HG02973 (cell line): ENCODE data around the gene ZNF750.

ENCODE experiments used
- ATAC-seq: cut with Tn5 transposase; IDR thresholded peaks from one replicate; pipeline ENCODE4 v1.9.1; 2021; ENCODE audit warnings: moderate library complexity; ENCODE audit not compliant: unreplicated experiment

ZNF750 gene

GRCh38 chr17:82860606-82861392 is 21.0 kb upstream of the ZNF750 start:
- ATAC-seq, result no peak

DNA sequence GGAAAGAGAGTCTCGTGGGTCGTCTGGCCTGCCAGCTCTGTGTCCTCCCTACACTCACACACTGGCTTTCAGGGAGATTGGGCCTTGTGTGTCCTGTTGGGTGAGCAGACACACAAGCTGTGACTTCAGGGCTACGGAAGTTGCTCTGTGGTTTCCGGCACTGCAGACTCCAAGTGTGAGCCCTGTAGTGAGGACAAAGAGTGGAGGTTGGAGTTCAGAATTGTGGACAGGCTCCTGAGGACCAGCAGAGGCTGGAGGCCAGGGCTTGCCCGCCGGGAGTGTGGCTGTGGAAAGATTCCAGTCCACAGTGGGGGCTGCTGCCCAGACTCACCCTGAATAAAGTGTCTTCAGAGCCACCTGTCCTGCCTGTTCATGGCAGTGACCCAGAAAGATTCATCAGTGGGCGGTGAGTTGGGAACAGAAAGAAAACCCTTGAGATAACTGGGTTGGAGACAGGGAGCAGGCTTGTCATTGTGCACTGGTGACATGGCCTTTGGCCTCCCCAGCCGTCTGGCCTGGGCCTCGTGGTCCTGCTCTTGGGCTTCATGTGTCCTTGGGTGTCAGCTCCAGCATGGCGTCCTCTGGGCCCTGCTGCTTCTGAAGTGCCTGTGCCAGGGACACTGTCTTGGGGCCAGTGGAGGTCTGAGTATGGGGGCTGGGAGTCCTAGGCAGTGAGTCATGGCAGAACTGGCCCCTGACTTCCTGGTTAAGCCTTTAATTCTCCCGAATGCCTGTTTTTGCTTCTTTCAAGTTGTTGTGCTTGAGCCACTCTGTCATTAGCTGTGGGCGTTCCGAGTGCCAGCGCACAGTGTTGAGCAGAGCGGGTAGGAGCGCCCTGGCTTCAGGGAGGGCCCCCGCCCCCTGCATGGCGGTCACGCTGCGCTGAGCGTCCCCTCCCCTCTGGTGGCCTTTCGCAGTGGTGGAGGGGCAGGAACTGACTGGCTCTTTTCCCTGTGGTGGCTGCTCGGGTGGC is 19.9 kb upstream of the ZNF750 start:
- ATAC-seq, result peak; percentile 27

DNA sequence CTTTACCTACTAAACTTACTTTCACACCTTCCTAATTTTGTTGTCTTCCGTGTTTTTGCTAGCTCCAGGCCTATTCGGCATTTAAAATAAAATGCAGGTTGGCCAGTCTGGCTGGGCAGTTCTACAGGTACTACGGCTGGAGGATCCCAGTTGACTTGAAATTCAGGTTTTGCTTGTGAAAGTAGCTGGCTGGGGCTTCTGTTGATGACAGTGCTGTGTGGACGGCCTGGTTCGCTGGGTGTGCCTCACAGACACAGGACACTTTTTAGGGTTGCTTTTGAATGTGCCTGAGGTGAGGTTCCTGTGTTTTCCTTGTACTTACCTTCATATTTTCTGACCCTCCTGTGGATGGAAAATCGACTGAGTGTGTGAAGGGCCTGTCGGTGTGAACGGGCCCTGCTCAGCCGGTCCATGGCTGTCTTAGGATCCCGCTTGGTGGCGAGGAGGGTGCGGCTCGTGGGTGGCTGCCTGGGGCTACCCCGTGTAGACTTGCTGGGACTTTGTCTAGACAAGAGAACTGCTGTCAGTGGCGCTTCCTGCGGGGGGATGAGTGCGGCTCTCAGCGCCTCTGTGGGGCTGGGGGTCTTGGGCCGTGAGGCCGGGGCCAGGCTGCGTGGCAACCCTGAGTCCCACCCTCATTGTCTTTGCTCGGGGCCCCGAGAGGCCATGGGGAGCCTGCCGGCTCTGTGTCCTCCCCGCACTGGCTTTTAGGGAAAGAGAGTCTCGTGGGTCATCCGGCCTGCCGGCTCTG is 18.7 kb upstream of the ZNF750 start:
- no peak for ATAC-seq

- ATAC-seq, result no peak
Observed at GRCh38 chr17:82856361-82856760, 16.5 kb upstream of the ZNF750 start.

- no peak for ATAC-seq
Observed at GRCh38 chr17:82854226-82854625, 14.4 kb upstream of the ZNF750 start.

- ATAC-seq, result no peak
Observed at GRCh38 chr17:82851381-82851780, 11.6 kb upstream of the ZNF750 start.

- no peak for ATAC-seq
Observed at GRCh38 chr17:82849076-82849945, 9.5 kb upstream of the ZNF750 start.

- ATAC-seq, result no peak
Observed at GRCh38 chr17:82848022-82848592, 8.3 kb upstream of the ZNF750 start.

- no peak for ATAC-seq
Observed at GRCh38 chr17:82846061-82846691, 6.4 kb upstream of the ZNF750 start.

DNA sequence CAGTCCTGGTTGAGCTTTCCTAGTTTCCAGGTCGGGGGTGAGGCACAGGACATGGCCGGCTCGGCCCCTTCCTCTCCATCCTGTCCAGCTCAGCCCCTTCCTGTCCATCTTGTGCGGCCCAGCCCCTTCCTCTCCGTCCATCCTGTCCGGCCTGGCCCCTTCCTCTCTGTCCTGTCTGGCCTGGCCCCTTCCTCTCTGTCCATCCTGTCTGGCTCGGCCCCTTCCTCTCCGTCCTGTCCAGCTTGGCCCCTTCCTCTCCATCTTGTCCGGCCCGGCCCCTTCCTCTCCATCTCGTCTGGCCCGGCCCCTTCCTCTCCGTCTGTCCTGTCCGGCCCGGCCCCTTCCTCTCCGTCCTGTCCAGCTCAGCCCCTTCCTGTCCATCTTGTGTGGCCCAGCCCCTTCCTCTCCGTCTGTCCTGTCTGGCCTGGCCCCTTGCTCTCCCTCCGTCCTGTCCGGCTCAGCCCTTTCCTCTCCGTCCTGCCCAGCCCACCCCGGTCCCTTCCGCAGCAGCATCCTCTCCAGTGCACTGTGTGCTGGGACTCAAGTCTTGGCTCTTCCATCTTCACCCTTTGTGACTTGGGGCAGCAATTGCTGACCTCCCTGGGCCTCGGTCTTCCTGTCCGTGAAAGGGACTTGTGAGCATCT is 5.5 kb upstream of the ZNF750 start:
- no peak for ATAC-seq

- no peak for ATAC-seq
Observed at GRCh38 chr17:82844796-82845162, 5.0 kb upstream of the ZNF750 start.

DNA sequence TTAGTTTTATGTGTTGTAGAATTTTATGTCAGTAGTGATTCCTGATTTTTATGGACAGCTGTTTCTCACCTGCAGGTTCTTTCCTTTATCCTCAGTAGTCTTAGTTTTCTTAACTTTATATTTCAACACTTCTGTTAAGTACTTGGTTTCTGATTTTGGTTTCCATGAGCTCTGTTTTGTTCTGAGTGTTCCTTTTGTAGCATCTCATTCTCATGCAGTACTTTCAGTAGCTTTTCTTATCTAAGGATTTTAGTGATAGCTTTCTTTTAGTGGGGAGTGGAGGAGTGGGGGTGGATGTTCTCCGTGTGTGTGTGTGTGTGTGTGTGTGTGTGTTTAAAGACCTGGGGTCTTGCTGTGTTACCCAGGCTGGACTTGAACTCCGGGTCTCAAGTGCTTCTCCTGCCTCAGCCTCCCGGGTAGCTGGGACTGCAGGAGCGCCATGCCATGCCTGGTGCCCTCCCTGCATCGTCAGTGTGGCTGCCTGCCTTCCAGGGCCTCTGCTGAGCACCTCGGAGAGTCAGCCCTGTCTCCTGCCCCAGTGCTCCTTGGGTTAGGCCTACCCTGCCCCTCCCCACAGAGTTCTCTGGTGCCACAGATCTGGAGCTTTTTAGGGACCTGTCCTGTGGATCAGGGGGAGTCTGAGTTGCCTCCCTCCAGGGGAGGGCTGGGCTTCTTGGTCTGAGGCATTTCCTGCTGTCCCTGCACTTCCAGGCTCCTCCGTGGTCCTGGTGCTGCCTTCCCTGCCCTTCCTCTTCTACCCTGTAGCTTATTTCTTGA is 4.3 kb upstream of the ZNF750 start:
- no peak for ATAC-seq

DNA sequence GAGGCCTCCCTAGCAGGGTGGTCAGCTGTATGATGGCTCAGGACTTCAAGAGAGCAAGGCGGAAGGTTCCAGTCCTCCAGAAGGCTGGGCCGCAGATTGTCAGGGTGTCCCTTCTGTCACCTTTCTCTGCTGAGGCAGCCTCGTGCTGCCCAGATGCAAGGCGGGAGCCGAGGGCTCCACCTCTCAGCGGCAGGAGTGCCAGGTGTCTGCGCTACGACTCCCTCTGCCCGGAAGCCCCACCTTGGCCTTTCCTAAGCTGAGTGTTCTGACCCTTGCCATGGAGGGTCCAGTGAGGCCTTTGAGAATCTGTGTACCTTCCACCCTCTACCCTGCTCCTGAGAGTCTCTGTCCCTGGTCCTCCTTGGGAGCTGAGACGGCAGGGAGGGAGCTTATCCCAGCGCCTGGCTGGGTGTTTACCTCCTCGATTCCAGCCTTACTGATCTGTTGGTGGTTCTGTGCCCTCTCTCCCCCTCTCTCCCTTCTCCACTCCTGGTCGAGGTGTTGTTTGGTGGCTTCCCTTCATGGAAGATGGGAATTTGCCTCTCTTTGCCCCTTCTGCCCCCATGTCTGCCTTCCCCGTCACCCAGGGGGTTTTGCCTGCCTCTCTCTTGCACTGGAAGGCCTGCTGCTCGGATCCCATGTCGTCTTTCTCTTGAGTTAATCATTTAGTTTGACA is 2.2 kb upstream of the ZNF750 start:
- ATAC-seq, result no peak

GRCh38 chr17:82840431-82840831 is 609 bp upstream of the ZNF750 start:
- no peak for ATAC-seq

- ATAC-seq, result no peak
Observed at GRCh38 chr17:82838386-82839063, 1.3 kb downstream of the ZNF750 start.

DNA sequence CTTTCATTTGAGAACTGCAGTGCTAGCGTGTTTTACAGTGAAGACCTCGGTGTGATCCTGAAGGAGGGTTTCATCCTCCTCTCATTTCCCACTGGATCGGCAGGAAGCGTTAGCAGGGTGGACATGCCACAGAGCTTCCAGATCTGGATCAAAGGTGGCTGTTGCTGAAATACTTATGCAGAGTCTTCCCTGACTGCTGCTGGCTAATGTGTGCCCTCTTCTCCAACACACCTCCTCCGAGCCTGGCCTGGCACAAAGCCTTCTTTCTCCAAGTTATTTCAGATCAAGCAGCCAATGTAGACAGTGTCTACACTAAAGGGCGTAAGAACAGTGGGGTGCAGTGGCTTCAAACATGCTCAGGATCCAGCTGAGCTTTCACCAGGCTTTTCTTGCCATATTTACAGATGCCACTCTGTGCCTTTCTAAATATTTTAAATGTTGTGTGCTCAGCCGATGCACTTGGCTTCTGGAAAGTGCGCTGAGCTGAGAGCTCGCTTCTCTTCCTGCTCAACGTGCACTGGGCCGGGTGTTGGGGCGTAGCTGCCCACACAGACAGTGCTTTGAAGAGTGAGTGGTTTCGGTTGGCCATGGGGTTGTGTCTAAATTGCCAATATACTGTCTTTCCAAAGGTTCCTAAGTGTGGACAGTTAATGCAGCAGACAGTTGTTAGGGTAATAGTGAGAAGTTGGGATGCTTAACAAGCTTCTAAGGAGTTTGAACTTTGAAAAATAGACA is 2.1 kb downstream of the ZNF750 start:
- no peak for ATAC-seq
